ENCODE measurements around the gene INSIG2. TPM values are rescaled to one million over a fixed set of nuclear protein-coding genes. Genes with fewer than 3 reads are reported as not detected.

INSIG2 gene
- total RNA-seq, 2 donors from 2014 or later = 10.9 to 12.5 TPM

DNA sequence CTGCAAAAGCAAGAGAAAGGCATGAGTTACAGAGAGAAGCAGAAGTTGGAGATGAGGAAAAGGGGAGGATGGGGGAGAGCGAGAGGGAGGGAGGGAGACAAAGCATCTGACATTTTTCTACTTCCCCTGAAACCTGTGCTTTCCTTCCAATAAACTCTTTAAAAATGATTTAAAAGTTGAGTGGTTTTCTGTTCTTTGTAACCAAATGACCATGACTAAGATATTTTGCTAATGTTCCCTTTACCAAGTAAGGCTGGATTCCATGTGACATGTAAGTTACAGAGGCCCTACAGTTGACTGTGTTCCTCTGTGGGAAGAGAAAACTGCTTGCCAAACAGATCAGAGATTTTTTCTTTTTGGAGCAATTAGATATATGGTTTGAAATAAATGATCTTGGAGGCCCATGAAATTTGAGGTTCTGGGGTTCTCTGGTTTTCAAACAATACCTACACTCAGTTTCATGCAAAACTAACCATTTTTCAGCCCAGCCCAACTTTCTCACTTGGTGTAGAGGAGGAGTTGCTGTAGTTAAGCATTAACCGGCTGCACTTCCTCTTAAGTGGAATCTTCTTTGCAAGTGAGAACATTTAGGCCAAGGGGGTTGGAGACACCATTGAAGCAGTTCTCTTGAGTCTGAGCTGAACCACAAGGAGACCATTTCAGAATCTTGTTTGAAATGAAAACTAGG lies 34.5 kb downstream of the INSIG2 start:
- Histone ChIP-seq H3K9me3 (ENCODE audit: control insufficient read depth, low read length) (no peaks in the 10 kb centered on the region), H3K36me3 (ENCODE audit: control insufficient read depth, insufficient read depth, low read length) (no peaks in the 10 kb centered on the region), H3K27ac (ENCODE audit: low read depth, low read length) (no peak overlapping the region), H3K27me3 (ENCODE audit: control insufficient read depth, insufficient read depth, low read length, poor library complexity, severe bottlenecking) (no peaks in the 10 kb centered on the region), H3K4me1 (ENCODE audit: control insufficient read depth, insufficient read depth, low read length) (peaks cover 4% of the 10 kb centered on the region), H3K4me3 (ENCODE audit: low read length) (no peak overlapping the region), H3K9ac (ENCODE audit: extremely low read depth, low read length, poor library complexity, severe bottlenecking) (no peak overlapping the region)
- 70% methylated on average over 1 of the region's 2 CpGs; no CpG with 5 or more reads in 1 of the 2 experiments for WGBS, 2 experiments (ENCODE audit: insufficient coverage in 1 of 2, insufficient read length in 1 of 2)
- H3K27me3 Mint-ChIP-seq (ENCODE audit: insufficient read depth) = no peaks in the 10 kb centered on the region
- H3K27ac Mint-ChIP-seq = peak overlapping the region; percentile 33
- no peaks in the 10 kb centered on the region for H3K9me3 Mint-ChIP-seq
- H3K4me1 Mint-ChIP-seq = peaks cover 32% of the 10 kb centered on the region
- TF ChIP-seq, protein P1, sequence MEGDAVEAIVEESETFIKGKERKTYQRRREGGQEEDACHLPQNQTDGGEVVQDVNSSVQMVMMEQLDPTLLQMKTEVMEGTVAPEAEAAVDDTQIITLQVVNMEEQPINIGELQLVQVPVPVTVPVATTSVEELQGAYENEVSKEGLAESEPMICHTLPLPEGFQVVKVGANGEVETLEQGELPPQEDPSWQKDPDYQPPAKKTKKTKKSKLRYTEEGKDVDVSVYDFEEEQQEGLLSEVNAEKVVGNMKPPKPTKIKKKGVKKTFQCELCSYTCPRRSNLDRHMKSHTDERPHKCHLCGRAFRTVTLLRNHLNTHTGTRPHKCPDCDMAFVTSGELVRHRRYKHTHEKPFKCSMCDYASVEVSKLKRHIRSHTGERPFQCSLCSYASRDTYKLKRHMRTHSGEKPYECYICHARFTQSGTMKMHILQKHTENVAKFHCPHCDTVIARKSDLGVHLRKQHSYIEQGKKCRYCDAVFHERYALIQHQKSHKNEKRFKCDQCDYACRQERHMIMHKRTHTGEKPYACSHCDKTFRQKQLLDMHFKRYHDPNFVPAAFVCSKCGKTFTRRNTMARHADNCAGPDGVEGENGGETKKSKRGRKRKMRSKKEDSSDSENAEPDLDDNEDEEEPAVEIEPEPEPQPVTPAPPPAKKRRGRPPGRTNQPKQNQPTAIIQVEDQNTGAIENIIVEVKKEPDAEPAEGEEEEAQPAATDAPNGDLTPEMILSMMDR (conservative IDR thresholded peaks at IDR 0.05) = no peak
- DNase-seq = no peak
- H3K36me3 Mint-ChIP-seq (ENCODE audit: low read depth) = no peaks in the 10 kb centered on the region
- no peak overlapping the region for H3K4me3 Mint-ChIP-seq

DNA sequence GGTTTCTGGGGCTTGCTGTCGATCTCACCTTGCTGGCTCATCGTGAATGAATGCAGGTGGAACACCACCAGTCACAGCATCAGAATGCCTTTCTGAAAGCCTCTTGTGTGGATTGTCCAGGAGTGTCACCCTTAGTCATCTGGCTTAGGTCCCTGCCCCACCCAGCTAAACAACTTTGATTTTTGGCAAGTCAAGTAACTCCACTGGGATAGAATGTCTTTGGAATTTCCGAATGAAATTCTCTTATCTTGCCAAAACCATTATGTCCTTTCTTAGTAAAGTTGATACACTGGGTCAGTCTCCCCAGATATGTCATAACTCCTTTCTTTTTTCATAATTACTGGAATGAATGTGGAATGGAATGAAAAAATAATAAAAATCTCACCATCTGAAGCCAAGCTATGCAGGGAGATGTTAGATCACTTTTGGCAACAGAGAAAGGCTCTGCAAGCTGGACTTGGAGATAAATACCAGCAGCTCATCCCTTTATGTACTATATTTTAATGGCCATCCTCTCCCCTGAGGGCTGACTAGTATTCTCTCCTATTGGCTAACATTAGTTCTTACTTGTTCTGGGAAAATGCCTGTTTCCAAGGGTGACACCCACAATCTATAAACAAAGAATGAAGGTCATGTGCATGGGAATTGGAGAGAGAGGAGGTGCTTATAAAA lies 35.4 kb downstream of the INSIG2 start:
- no peaks in the 10 kb centered on the region for H3K9me3 Mint-ChIP-seq
- Histone ChIP-seq H3K27me3 (ENCODE audit: control insufficient read depth, insufficient read depth, low read length, poor library complexity, severe bottlenecking) (no peaks in the 10 kb centered on the region), H3K9ac (ENCODE audit: extremely low read depth, low read length, poor library complexity, severe bottlenecking) (no peak overlapping the region), H3K36me3 (ENCODE audit: control insufficient read depth, insufficient read depth, low read length) (no peaks in the 10 kb centered on the region), H3K27ac (ENCODE audit: low read depth, low read length) (no peak overlapping the region), H3K4me3 (ENCODE audit: low read length) (no peak overlapping the region), H3K4me1 (ENCODE audit: control insufficient read depth, insufficient read depth, low read length) (peaks cover 4% of the 10 kb centered on the region), H3K9me3 (ENCODE audit: control insufficient read depth, low read length) (no peaks in the 10 kb centered on the region)
- H3K27ac Mint-ChIP-seq = no peak overlapping the region
- no peak overlapping the region for H3K4me3 Mint-ChIP-seq
- TF ChIP-seq, protein P1 (conservative IDR thresholded peaks at IDR 0.05) = no peak
- H3K36me3 Mint-ChIP-seq (ENCODE audit: low read depth) = no peaks in the 10 kb centered on the region
- peaks cover 26% of the 10 kb centered on the region for H3K4me1 Mint-ChIP-seq
- 93 to 94% methylated on average over 2 to 3 of the region's 3 CpGs for WGBS, 2 experiments (ENCODE audit: insufficient coverage in 1 of 2, insufficient read length in 1 of 2)
- H3K27me3 Mint-ChIP-seq (ENCODE audit: insufficient read depth) = peaks cover 7% of the 10 kb centered on the region
- DNase-seq = no peak

DNA sequence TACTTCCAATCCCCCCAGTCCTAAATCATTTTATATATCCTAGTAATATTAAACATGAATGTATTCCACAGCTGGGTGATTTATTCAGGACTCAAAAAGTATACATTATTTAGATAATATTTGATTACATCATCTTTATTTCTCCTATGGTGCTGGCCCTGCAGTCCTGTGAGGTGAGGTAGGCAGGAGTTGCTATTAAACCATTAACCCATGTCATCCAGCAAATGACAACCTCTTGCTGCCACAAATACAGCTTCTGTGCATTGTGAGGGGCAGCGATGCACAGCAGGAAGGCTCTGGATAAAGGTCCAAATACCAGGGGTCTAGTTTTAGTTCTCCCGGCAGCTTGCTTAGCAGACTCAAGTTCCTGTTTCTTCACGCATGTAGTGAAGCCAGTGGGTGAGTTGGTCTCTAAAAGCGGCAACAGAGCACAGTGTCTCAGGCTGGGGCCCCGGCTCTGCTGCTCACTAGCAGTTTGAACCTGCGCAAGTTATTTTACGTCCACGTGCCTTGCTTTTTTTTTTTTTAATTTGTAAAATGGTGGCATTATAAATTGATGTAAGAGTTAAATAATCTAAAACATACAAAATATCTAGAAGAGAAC lies 36.1 kb downstream of the INSIG2 start:
- H3K4me3 Mint-ChIP-seq = no peak overlapping the region
- H3K27ac ChIP-seq (ENCODE audit: low read depth, low read length) = no peak overlapping the region
- H3K9me3 Mint-ChIP-seq = no peaks in the 10 kb centered on the region
- no peak overlapping the region for H3K4me3 ChIP-seq (ENCODE audit: low read length)
- H3K36me3 Mint-ChIP-seq (ENCODE audit: low read depth) = no peaks in the 10 kb centered on the region
- H3K27me3 ChIP-seq (ENCODE audit: control insufficient read depth, insufficient read depth, low read length, poor library complexity, severe bottlenecking) = no peaks in the 10 kb centered on the region
- peaks cover 21% of the 10 kb centered on the region for H3K4me1 Mint-ChIP-seq
- peaks cover 7% of the 10 kb centered on the region for H3K27me3 Mint-ChIP-seq (ENCODE audit: insufficient read depth)
- no peak for DNase-seq
- H3K9me3 ChIP-seq (ENCODE audit: control insufficient read depth, low read length) = no peaks in the 10 kb centered on the region
- H3K4me1 ChIP-seq (ENCODE audit: control insufficient read depth, insufficient read depth, low read length) = peaks cover 4% of the 10 kb centered on the region
- H3K9ac ChIP-seq (ENCODE audit: extremely low read depth, low read length, poor library complexity, severe bottlenecking) = no peak overlapping the region
- H3K36me3 ChIP-seq (ENCODE audit: control insufficient read depth, insufficient read depth, low read length) = no peaks in the 10 kb centered on the region
- TF ChIP-seq, protein P1 (conservative IDR thresholded peaks at IDR 0.05) = no peak
- no peak overlapping the region for H3K27ac Mint-ChIP-seq
- 80 to 88% methylated on average over 1 to 7 of the region's 8 CpGs for WGBS, 2 experiments (ENCODE audit: insufficient coverage in 1 of 2, insufficient read length in 1 of 2)
